Measurements from ENCODE around the gene GP9.
"Not testable (repeated sequence)": the region's sequence is repeated elsewhere in the genome, so short reads cannot be mapped to it uniquely, and the experiment has no call there.

GP9 gene

DNA sequence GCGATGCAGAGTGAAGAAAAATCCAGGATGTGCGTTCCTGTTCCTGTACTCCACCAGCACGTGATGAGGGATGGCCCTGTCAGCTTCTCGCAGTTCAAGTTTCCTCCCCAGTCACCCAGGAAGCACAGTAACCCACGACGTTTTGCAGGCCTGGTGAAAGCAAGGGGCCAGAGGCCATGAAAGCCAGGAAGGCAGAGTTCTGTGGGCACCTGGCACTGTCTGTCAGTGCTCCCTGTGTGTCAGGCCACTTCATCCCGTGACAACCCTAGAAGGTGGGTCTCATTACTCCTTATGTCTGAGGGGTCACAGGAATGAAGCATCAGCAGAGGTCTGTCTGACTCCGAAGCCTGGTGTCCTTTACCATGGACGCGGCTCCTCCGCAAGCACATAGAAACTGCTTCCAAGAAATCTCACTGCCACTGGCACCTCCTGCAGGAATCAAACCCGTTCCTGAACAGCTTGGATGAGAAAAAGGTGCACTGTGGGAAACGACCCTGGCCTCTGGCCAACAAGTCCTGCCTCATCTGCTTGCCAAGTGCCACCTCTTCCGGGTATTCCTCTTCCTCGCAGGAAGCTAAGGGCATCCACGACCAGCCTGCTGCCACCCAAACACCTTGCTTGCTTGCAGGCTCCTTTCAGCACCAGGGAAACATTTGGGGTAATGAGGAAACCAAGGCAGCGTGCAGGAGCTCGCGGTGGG is 46.4 kb downstream of the GP9 start:
- no peak for DNase-seq (ENCODE audit: extremely low read depth in 1 of 2, low read depth in 1 of 2)

DNA sequence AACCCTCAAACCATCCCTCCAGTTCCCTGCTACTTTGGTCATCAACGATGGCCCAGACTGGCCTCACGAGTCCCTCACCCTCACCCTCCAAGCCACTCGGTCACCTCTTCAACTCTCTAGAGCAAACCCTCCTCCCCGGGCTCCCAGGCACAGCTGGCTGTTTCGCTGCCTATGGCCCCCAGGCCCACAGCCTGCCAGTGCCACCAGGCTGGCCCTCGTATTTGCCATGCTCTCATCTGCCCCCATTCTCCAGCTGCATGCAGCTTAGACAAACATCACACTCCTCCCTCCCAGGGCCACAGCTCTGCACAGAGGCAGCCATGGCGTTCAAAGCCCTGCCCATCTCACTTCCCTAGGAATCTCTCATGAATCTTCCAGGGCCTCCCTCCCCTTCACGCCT is 47.2 kb downstream of the GP9 start:
- no peak for DNase-seq (ENCODE audit: extremely low read depth in 1 of 2, low read depth in 1 of 2)

DNA sequence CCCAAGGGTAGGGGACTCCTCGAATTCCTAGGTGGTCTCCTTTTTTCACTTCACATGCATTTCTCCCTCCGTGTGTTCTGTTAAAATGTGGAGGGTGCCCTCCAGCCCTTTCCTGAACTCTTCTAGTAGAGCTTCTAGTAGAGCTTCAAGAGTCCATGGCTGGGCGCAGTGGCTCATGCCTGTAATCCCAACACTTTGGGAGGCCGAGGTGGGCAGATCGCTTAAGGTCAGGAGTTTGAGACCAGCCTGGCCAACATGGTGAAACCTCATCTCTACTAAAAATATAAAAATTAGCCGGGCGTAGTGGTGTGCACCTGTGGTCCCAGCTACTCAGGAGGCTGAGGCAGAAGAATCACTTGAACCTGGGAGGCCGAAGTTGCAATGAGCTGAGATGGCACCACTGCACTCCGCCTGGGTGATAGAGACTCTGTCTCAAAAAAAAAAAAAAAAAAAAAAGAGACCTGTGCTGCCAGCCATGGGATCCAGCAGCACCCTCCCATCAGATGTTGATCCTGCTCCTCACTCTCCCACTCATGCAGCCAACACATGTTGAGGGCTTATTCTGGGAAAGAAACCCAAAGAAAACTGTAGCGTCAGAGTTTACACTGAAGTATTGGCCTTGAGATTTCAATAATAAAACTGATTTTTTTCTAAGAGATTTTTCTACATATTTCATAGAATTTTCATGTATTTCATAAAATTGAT is 50.6 kb downstream of the GP9 start:
- DNase-seq (ENCODE audit: extremely low read depth in 1 of 2, low read depth in 1 of 2) = not testable (repeated sequence)
